Measurements from ENCODE around the gene KIAA0040. TPM values are rescaled to one million over a fixed set of nuclear protein-coding genes. Genes with fewer than 3 reads are reported as not detected.
"Not testable (repeated sequence)": the region's sequence is repeated elsewhere in the genome, so short reads cannot be mapped to it uniquely, and the experiment has no call there.

Gene KIAA0040
- total RNA-seq, 2 experiments from 2014 or later = 19.5 to 21.4 TPM

DNA sequence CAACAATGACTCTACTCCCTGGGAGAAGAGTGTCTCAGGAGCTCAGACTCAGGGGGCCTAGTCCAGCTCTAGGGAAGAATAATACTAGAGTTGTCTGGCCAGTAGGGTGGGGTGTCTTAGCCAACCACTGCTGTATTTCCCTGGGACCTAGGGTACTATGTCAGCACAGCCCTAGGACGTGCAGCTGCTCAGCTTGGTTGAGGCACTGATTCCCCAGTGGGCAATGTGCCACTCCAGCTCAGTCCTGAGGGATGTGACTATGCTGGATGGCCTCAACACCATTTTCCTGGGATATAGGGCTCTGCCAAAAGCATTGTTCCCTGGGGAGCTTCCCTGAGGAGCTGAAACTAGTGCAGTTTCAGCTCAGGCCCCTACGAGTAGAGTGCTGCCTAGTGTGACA, 77.6 kb downstream of the KIAA0040 start:
- Mint-ChIP-seq H3K4me1 (ENCODE audit: low read depth) (no peaks in the 10 kb centered on the region), H3K27ac (no peak overlapping the region), H3K36me3 (ENCODE audit: low read depth) (peaks cover 2% of the 10 kb centered on the region), H3K4me3 (no peak overlapping the region), H3K9me3 (peaks cover 18% of the 10 kb centered on the region), H3K27me3 (ENCODE audit: low read depth) (peaks cover 2% of the 10 kb centered on the region)
- DNase-seq = no peak
- CTCF ChIA-PET = interaction anchor here (0.5 to 1.4 kb wide), 2 partner anchors 37 to 190 kb away, joined by 3 read pairs; no protein-coding TSS in a partner anchor
- intact Hi-C loops (cut with micrococcal nuclease) = no loop called here

DNA sequence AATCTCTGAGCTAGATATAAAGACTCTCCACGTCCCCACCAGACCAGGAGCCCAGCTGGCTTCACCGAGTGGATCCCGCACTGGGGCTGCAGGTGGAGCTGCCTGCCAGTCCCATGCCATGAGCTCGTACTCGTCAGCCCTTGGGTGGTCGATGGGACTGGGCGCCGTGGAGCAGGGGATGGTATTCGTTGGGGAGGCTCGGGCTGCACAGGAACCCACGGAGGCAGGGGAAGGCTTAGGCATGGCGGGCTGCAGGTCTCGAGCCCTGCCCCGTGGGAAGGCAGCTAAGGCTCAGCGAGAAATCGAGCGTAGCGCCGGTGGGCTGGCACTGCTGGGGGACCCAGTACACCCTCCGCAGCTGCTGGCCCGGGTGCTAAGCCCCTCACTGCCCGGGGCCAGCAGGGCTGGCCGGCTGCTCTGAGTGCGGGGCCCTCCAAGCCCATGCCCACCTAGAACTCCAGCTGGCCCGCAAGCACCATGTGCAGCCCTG, 84.2 kb downstream of the KIAA0040 start:
- H3K9me3 Mint-ChIP-seq; DNase-seq; H3K4me3 Mint-ChIP-seq; intact Hi-C loops (cut with micrococcal nuclease); H3K36me3 Mint-ChIP-seq (ENCODE audit: low read depth); H3K4me1 Mint-ChIP-seq (ENCODE audit: low read depth); H3K27me3 Mint-ChIP-seq (ENCODE audit: low read depth); H3K27ac Mint-ChIP-seq: not testable (repeated sequence)
- CTCF ChIA-PET = interaction anchor here (0.8 kb wide), 1 partner anchor 17 kb away, joined by 3 read pairs; no protein-coding TSS in a partner anchor

Other genes with a start within 250 kb of the KIAA0040 start
- 100 to 1,000 TPM; 322 to 354 TPM for gene CACYBP, start 192.8 kb downstream of the KIAA0040 start, total RNA-seq
- 10 to 100 TPM; 48.8 to 51.2 TPM for gene MRPS14, start 169.4 kb downstream of the KIAA0040 start, total RNA-seq
- gene TNN, start 124.9 kb downstream of the KIAA0040 start, total RNA-seq = not detected

Data from activated naive CD4-positive, alpha-beta T cell treated with anti-CD3 and anti-CD28 coated beads for 36 hours (primary cell).